PC-3 (cell line): ENCODE data around the gene RAB33A.

Source experiments
- EZH2 ChIP-seq: fragments of 300-600 bp; sonication (generic); IDR thresholded peaks from one replicate; pipeline ENCODE4 v1.6.1; 2017; ENCODE audit warnings: antibody characterized with exemption, mild to moderate bottlenecking, low read length; ENCODE audit not compliant: unreplicated experiment
- TF ChIP-seq, protein P1 (sequence below): fragments of 300-600 bp; sonication (generic); conservative IDR thresholded peaks from 2 replicates; pipeline ENCODE4 v1.5.1; 2017; ENCODE audit warnings: antibody characterized with exemption, low read depth, mild to moderate bottlenecking, low read length

DNA sequence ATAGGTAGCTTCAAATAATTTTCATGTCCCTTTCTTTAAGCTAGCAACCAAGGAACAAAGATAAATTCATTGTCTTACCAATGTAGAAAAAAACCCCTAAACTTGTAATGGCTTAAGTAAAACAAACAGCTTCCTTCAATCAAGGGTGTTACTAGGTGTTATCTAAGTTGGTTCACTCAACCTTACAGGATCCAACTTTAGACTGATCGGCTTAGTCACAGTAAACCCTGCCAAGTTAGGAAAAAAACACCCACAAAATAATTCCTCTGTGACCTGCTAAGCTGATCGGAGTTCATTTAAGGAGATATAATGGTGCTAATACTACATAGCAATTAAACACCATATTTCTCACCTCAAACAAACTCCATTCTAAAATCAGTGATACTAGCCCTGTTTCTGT lies 16.2 kb upstream of the RAB33A start:
- TF ChIP-seq, protein P1, sequence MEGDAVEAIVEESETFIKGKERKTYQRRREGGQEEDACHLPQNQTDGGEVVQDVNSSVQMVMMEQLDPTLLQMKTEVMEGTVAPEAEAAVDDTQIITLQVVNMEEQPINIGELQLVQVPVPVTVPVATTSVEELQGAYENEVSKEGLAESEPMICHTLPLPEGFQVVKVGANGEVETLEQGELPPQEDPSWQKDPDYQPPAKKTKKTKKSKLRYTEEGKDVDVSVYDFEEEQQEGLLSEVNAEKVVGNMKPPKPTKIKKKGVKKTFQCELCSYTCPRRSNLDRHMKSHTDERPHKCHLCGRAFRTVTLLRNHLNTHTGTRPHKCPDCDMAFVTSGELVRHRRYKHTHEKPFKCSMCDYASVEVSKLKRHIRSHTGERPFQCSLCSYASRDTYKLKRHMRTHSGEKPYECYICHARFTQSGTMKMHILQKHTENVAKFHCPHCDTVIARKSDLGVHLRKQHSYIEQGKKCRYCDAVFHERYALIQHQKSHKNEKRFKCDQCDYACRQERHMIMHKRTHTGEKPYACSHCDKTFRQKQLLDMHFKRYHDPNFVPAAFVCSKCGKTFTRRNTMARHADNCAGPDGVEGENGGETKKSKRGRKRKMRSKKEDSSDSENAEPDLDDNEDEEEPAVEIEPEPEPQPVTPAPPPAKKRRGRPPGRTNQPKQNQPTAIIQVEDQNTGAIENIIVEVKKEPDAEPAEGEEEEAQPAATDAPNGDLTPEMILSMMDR: no peak
- no peak for TF ChIP-seq EZH2
